ENCODE results near the gene DTNB. TPM values are rescaled to one million over a fixed set of nuclear protein-coding genes. Genes with fewer than 3 reads are reported as not detected.
A peak's percentile ranks its signal among the peaks of the same experiment; 100 is the strongest.

DTNB gene
- total RNA-seq, 3 donors from 2014 or later, result 4.8 to 8.8 (median 7.2) TPM

DNA sequence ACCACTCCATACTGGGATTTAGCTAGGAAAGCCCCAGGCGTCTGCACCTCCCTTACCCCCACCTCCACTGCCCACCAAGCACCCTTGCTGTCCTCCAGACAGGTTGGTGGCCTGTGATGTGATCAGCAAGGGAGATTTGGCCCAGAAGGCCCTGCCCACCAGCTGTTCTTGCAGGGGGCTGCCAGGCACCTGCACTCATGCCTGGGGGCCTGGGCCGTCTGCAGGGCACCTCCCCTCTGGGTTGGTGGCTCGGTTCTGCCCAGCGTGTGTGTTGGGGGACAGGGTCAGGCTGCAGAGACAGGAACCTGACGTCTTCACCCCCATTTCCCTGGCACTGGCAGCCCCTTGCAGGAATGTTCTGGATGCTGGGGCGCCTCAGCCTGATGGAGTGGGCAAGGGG is 337.4 kb downstream of the DTNB start:
- TF ChIP-seq, protein P1, sequence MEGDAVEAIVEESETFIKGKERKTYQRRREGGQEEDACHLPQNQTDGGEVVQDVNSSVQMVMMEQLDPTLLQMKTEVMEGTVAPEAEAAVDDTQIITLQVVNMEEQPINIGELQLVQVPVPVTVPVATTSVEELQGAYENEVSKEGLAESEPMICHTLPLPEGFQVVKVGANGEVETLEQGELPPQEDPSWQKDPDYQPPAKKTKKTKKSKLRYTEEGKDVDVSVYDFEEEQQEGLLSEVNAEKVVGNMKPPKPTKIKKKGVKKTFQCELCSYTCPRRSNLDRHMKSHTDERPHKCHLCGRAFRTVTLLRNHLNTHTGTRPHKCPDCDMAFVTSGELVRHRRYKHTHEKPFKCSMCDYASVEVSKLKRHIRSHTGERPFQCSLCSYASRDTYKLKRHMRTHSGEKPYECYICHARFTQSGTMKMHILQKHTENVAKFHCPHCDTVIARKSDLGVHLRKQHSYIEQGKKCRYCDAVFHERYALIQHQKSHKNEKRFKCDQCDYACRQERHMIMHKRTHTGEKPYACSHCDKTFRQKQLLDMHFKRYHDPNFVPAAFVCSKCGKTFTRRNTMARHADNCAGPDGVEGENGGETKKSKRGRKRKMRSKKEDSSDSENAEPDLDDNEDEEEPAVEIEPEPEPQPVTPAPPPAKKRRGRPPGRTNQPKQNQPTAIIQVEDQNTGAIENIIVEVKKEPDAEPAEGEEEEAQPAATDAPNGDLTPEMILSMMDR (IDR thresholded peaks at IDR 0.05), result no peak
- intact Hi-C loops (cut with DNase I, micrococcal nuclease), result no loop called here
- no peak overlapping the region for H3K4me3 ChIP-seq
- H3K9me3 ChIP-seq, result no peaks in the 10 kb centered on the region
- no peak for ATAC-seq
- peak in 1 of 3 donors; percentile 37 for DNase-seq
- peaks cover 13% of the 10 kb centered on the region for H3K4me1 ChIP-seq (ENCODE audit: low read depth)
- no peaks in the 10 kb centered on the region for H3K36me3 ChIP-seq (ENCODE audit: low read depth)

DNA sequence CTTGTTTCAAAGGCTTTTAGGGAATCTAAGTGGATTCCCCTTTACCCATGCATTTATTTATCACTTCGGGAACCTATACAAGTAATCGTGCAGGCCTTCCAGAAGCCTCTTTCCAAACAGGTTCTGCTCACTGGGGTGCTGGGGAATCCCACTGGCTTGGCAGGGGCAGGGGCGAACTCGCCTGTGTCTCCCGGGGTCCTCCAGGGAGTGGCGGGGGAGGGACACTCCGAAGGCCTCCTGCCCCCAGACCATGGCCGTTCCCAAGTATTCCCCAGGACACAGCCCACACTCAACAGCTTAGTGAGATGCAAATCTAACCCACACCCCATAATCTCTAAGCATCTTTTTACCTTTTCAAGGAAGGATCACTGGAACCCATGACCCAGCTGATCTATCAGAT is 338.2 kb downstream of the DTNB start:
- TF ChIP-seq, protein P1 (IDR thresholded peaks at IDR 0.05), result no peak
- H3K4me1 ChIP-seq (ENCODE audit: low read depth), result peaks cover 12% of the 10 kb centered on the region
- no peak for ATAC-seq

DNA sequence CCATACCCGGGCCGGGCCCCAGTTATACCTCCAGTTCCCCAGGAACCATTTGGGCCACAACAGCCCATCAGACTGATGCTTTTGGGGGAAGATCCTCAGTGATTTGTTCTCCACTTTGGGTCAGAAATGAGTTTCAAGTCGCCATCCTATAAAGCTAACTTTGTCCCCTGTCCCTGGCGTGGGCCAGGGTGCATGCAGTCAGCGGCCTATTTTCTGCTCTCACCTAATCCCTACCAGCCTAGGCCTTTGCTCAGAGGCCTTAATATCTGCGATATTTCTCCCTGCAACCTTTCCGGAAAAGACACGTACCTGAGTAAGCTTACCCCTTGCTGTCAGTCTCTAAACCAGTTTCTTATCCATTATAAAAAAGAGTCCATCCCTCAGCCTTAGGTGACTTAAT is 338.9 kb downstream of the DTNB start:
- Histone ChIP-seq H3K4me1 (ENCODE audit: low read depth) (peaks cover 5% of the 10 kb centered on the region), H3K36me3 (ENCODE audit: low read depth) (no peaks in the 10 kb centered on the region), H3K9me3 (no peaks in the 10 kb centered on the region), H3K4me3 (no peak overlapping the region)
- ATAC-seq, result no peak
- no peak for DNase-seq
- TF ChIP-seq, protein P1 (IDR thresholded peaks at IDR 0.05), result no peak
- intact Hi-C loops (cut with DNase I, micrococcal nuclease), result no loop called here

More for the DNA sequence above, 338.2 kb downstream of the DTNB start:
- intact Hi-C loops (cut with DNase I, micrococcal nuclease), result no loop called here
- no peaks in the 10 kb centered on the region for H3K36me3 ChIP-seq (ENCODE audit: low read depth)
- DNase-seq, result no peak
- H3K4me3 ChIP-seq, result no peak overlapping the region
- H3K9me3 ChIP-seq, result no peaks in the 10 kb centered on the region

DNA sequence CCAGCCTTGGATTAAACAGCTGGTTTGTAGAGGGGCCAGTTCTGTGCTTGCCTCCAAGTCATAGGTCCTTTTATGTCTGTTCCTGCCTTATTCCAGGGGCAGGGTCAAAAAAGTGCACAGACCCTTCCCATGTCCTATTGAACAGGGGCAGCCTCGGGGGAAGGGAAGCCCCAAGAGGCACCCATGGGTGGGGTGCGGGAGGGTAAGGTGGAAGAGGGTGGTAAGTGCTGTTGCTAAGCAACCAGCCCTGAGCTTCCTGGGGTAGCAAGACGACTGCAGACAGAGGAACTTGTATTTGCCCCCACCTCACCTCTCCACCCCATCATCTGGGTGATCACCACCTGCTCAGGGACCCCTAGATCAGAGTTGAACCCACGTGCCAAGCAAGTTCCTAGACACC is 339.4 kb downstream of the DTNB start:
- intact Hi-C loops (cut with DNase I, micrococcal nuclease), result no loop called here
- ATAC-seq, result no peak
- Histone ChIP-seq H3K36me3 (ENCODE audit: low read depth) (no peaks in the 10 kb centered on the region), H3K4me1 (ENCODE audit: low read depth) (peaks cover 4% of the 10 kb centered on the region), H3K4me3 (no peak overlapping the region), H3K9me3 (no peaks in the 10 kb centered on the region)
- TF ChIP-seq, protein P1 (IDR thresholded peaks at IDR 0.05), result no peak
- DNase-seq, result no peak

DNA sequence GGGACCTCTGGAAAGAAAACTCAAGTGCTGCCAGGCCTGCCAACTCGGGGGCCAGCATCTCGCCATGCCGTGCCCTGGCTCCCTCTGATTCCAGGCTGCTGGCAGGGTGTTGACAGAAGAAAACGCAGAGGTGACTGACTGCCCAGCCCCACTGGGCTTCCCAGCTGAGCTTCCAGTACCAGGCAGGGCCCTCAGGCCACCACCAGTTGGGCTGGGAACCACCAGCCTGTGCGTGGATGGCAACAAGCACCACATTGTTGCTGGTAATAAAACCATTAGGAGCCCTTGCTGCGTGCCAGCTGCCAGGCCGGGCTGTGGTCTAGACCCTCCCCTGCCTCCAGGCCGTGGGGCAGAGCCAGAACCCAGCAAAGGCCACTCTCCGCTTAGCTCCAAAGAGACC is 340.8 kb downstream of the DTNB start:
- Histone ChIP-seq H3K4me1 (ENCODE audit: low read depth) (peaks cover 4% of the 10 kb centered on the region), H3K36me3 (ENCODE audit: low read depth) (no peaks in the 10 kb centered on the region), H3K4me3 (no peak overlapping the region), H3K9me3 (no peaks in the 10 kb centered on the region)
- DNase-seq (peak in 1 of 3 donors; percentile 53), ATAC-seq (peak; percentile 59)
- intact Hi-C loops (cut with DNase I, micrococcal nuclease), result no loop called here
- TF ChIP-seq, protein P1 (IDR thresholded peaks at IDR 0.05), result no peak
